MM.1S (cell line): ENCODE data around the gene NEDD4L.

Source experiments
- CTCF ChIP-seq: fragments of 300-600 bp; sonication (generic); IDR thresholded peaks from 2 replicates; pipeline ENCODE4 v1.5.1; 2016; ENCODE audit warnings: antibody characterized with exemption, low read length, mixed read lengths
- EZH2 ChIP-seq: fragments of 300-600 bp; sonication (generic); optimal IDR thresholded peaks from 2 replicates; pipeline ENCODE3; 2017; ENCODE audit warnings: low read depth, mild to moderate bottlenecking, antibody characterized with exemption, low read length, mixed read lengths
- EZH2phosphoT487 ChIP-seq: fragments of 300-600 bp; sonication (generic); IDR thresholded peaks from 2 replicates; pipeline ENCODE4 v1.6.1; 2018; ENCODE audit warnings: antibody characterized with exemption, low read length

- TF ChIP-seq CTCF (no peak), EZH2 (no peak), EZH2phosphoT487 (no peak)
These were observed 213.4 kb downstream of the NEDD4L start for GRCh38 chr18:58257461-58257860.
